HepG2 (cell line): ENCODE results near the gene WWC2. TPM values are rescaled to one million over a fixed set of nuclear protein-coding genes. Genes with fewer than 3 reads are reported as not detected.

Experiments
- DBP ChIP-seq: sonication (generic); formaldehyde crosslinking; IDR thresholded peaks from 2 replicates; pipeline ENCODE4 v1.4.0; 2020; ENCODE audit warnings: missing genetic modification reagents; ENCODE audit errors: not compliant biosample characterization
- ERF ChIP-seq: IDR thresholded peaks from 2 replicates; pipeline ENCODE4 v1.6.1; 2018; ENCODE audit warnings: missing biosample characterization, missing genetic modification reagents
- HBP1 ChIP-seq: IDR thresholded peaks from 2 replicates; pipeline ENCODE4 v1.6.1; 2016; ENCODE audit warnings: low read depth, control low read depth
- HNF4A ChIP-seq: sonication (generic); formaldehyde crosslinking; IDR thresholded peaks from 2 replicates; pipeline ENCODE4 v1.4.0; 2020; ENCODE audit warnings: missing genetic modification reagents
- ISL2 ChIP-seq: sonication (generic); formaldehyde crosslinking; IDR thresholded peaks from 2 replicates; pipeline ENCODE4 v1.5.0; 2020; ENCODE audit warnings: missing genetic modification reagents
- MBNL3 ChIP-seq: fragments of 250-450 bp; sonication (Bioruptor Pico); conservative IDR thresholded peaks from 2 replicates; pipeline ENCODE4 v1.8.0; 2022; ENCODE audit warnings: mild to moderate bottlenecking, inconsistent platforms
- MYPOP ChIP-seq: sonication (generic); formaldehyde crosslinking; IDR thresholded peaks from 2 replicates; pipeline ENCODE4 v1.8.1; 2023; ENCODE audit warnings: mild to moderate bottlenecking, moderate library complexity, missing genetic modification reagents
- NAIF1 ChIP-seq: sonication (generic); formaldehyde crosslinking; IDR thresholded peaks from 2 replicates; pipeline ENCODE4 v1.5.0; 2020; ENCODE audit warnings: mild to moderate bottlenecking, missing genetic modification reagents, borderline replicate concordance
- NFIC ChIP-seq: IDR thresholded peaks from 2 replicates; pipeline ENCODE4 v1.6.1; 2012; ENCODE audit warnings: mild to moderate bottlenecking, low read length, inconsistent platforms
- NR3C1 ChIP-seq: sonication (generic); formaldehyde crosslinking; IDR thresholded peaks from 2 replicates; pipeline ENCODE4 v1.4.0; 2020; ENCODE audit warnings: missing genetic modification reagents
- PHF21A ChIP-seq: sonication (generic); formaldehyde crosslinking; IDR thresholded peaks from 2 replicates; pipeline ENCODE4 v1.5.0; 2020; ENCODE audit warnings: mild to moderate bottlenecking, missing genetic modification reagents
- POGZ ChIP-seq: sonication (generic); formaldehyde crosslinking; IDR thresholded peaks from 2 replicates; pipeline ENCODE4 v1.4.0; 2020; ENCODE audit warnings: mild to moderate bottlenecking, missing genetic modification reagents
- POLR2A ChIP-seq, 2 experiments: IDR thresholded peaks; 2 replicates each; pipeline ENCODE4 v1.6.1; 2011; ENCODE audit warnings: low read depth in 2 of 2, low read length in 2 of 2, mild to moderate bottlenecking in 1 of 2, moderate library complexity in 1 of 2; ENCODE audit not compliant: insufficient read depth in 1 of 2
- PRMT3 ChIP-seq: sonication (generic); formaldehyde crosslinking; IDR thresholded peaks from 2 replicates; pipeline ENCODE4 v1.8.1; 2022; ENCODE audit warnings: low read depth, mild to moderate bottlenecking, moderate library complexity, missing genetic modification reagents, borderline replicate concordance
- TEAD3 ChIP-seq: optimal IDR thresholded peaks from 2 replicates; pipeline ENCODE3; 2016; ENCODE audit warnings: borderline replicate concordance
- ZFP82 ChIP-seq: sonication (generic); formaldehyde crosslinking; IDR thresholded peaks from 2 replicates; pipeline ENCODE4 v1.5.1; 2020; ENCODE audit warnings: mild to moderate bottlenecking, missing genetic modification reagents, borderline replicate concordance
- ZIK1 ChIP-seq: sonication (generic); formaldehyde crosslinking; IDR thresholded peaks from 2 replicates; pipeline ENCODE4 v1.5.0; 2020; ENCODE audit warnings: mild to moderate bottlenecking, low read depth, missing genetic modification reagents, borderline replicate concordance
- ZKSCAN8 ChIP-seq: IDR thresholded peaks from 2 replicates; pipeline ENCODE4 v1.6.1; 2016; ENCODE audit warnings: borderline replicate concordance, missing genetic modification reagents, missing compliant biosample characterization
- ZNF839 ChIP-seq: sonication (generic); formaldehyde crosslinking; IDR thresholded peaks from 2 replicates; pipeline ENCODE4 v1.4.0; 2020; ENCODE audit warnings: missing genetic modification reagents, mild to moderate bottlenecking, borderline replicate concordance
- polyA plus RNA-seq, 8 experiments: library from polyadenylated mRNA; depleted of rRNA in 3 of 8; stranded (reverse) in 7 of 8; unstranded in 1 of 8; fragments of >200 nt; fragmentation: Illumina TruSeq in 4 of 8; extraction: Trizol in 4 of 8; gene quantifications; 2 replicates each; pipeline versions ENCODE4 v1.2.1 to v1.2.3, GENCODE V29; 2011 to 2016; ENCODE audit warnings: low read depth in 4 of 8, missing spikeins in 1 of 8, mixed read lengths in 1 of 8; ENCODE audit not compliant: insufficient read depth in 1 of 8
- total RNA-seq, 5 experiments: library from RNA; depleted of rRNA; stranded (reverse); fragments of >200 nt; fragmentation: Illumina TruSeq; extraction: Trizol; gene quantifications; 2 replicates each; pipeline ENCODE4 v1.2.3, GENCODE V29; 2016; ENCODE audit warnings: low read depth in 1 of 5
- TF ChIP-seq, protein P1 (sequence below): sonication (generic); formaldehyde crosslinking; IDR thresholded peaks from 2 replicates; pipeline ENCODE4 v1.4.0; 2020; ENCODE audit warnings: missing genetic modification reagents, borderline replicate concordance
- TF ChIP-seq, protein P2 (sequence below): sonication (generic); formaldehyde crosslinking; conservative IDR thresholded peaks from 2 replicates; pipeline ENCODE4 v1.4.0; 2020; ENCODE audit warnings: mild to moderate bottlenecking, missing genetic modification reagents, moderate library complexity
- TF ChIP-seq, protein P3 (sequence below): sonication (generic); formaldehyde crosslinking; IDR thresholded peaks from 2 replicates; pipeline ENCODE4 v1.5.0; 2020; ENCODE audit warnings: missing genetic modification reagents

The WWC2 gene
- total and polyA plus RNA-seq, 2 of the 13 experiments (the other 11 are each of a cell fraction or from before 2014, with no cell fraction given): 40.0 to 50.1 TPM

DNA sequence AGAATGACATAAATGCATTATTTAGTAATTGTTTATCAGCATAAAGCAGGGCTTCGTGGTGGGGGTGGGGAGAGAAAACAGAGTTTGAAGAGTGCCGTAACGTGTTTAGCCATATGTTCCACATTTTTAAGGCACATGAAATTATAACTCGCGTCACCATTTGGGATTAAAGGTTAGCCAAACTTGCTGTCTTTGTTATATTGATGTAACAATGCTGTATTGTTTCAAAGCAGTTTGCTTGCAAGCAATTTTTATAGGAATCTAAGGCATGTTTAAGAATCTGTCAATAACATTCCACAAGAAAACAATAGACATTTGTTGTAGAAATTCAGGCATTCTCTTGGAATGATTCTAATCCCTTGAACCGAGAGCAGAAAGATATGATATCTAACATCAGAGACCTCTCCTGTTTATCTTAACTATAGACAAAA is 142.7 kb downstream of the WWC2 start (continued):
- TF ChIP-seq NAIF1 (CRISPR knock-in tag): no peak
- TF ChIP-seq ZKSCAN8 (CRISPR knock-in tag): no peak
- no peak for TF ChIP-seq POLR2A (IDR thresholded peaks at IDR 0.05; ENCODE audit: insufficient read depth in 1 of 2, low read depth in 2 of 2, low read length in 2 of 2)
- TF ChIP-seq, protein P1, sequence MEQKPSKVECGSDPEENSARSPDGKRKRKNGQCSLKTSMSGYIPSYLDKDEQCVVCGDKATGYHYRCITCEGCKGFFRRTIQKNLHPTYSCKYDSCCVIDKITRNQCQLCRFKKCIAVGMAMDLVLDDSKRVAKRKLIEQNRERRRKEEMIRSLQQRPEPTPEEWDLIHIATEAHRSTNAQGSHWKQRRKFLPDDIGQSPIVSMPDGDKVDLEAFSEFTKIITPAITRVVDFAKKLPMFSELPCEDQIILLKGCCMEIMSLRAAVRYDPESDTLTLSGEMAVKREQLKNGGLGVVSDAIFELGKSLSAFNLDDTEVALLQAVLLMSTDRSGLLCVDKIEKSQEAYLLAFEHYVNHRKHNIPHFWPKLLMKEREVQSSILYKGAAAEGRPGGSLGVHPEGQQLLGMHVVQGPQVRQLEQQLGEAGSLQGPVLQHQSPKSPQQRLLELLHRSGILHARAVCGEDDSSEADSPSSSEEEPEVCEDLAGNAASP: no peak
- TF ChIP-seq ZNF839 (CRISPR knock-in tag): no peak
- TF ChIP-seq HBP1 (CRISPR knock-in tag): no peak
- no peak for TF ChIP-seq MYPOP
- no peak for TF ChIP-seq HNF4A (CRISPR knock-in tag)
- peak; percentile 53; the same call in 1 of the 2 replicates for TF ChIP-seq ISL2 (CRISPR knock-in tag)
- no peak for TF ChIP-seq ZIK1
- no peak for TF ChIP-seq POGZ (CRISPR knock-in tag)
- TF ChIP-seq, protein P2, sequence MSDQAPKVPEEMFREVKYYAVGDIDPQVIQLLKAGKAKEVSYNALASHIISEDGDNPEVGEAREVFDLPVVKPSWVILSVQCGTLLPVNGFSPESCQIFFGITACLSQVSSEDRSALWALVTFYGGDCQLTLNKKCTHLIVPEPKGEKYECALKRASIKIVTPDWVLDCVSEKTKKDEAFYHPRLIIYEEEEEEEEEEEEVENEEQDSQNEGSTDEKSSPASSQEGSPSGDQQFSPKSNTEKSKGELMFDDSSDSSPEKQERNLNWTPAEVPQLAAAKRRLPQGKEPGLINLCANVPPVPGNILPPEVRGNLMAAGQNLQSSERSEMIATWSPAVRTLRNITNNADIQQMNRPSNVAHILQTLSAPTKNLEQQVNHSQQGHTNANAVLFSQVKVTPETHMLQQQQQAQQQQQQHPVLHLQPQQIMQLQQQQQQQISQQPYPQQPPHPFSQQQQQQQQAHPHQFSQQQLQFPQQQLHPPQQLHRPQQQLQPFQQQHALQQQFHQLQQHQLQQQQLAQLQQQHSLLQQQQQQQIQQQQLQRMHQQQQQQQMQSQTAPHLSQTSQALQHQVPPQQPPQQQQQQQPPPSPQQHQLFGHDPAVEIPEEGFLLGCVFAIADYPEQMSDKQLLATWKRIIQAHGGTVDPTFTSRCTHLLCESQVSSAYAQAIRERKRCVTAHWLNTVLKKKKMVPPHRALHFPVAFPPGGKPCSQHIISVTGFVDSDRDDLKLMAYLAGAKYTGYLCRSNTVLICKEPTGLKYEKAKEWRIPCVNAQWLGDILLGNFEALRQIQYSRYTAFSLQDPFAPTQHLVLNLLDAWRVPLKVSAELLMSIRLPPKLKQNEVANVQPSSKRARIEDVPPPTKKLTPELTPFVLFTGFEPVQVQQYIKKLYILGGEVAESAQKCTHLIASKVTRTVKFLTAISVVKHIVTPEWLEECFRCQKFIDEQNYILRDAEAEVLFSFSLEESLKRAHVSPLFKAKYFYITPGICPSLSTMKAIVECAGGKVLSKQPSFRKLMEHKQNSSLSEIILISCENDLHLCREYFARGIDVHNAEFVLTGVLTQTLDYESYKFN (CRISPR knock-in tag): peak; percentile 26; the same call in 1 of the 2 replicates
- TF ChIP-seq NR3C1 (CRISPR knock-in tag): no peak
- TF ChIP-seq TEAD3 (CRISPR knock-in tag): peak; percentile 67
- no peak for TF ChIP-seq PHF21A (CRISPR knock-in tag)
- TF ChIP-seq DBP (CRISPR knock-in tag): no peak
- no peak for TF ChIP-seq PRMT3 (CRISPR knock-in tag)
- TF ChIP-seq ERF (CRISPR knock-in tag): no peak
- TF ChIP-seq, protein P3, sequence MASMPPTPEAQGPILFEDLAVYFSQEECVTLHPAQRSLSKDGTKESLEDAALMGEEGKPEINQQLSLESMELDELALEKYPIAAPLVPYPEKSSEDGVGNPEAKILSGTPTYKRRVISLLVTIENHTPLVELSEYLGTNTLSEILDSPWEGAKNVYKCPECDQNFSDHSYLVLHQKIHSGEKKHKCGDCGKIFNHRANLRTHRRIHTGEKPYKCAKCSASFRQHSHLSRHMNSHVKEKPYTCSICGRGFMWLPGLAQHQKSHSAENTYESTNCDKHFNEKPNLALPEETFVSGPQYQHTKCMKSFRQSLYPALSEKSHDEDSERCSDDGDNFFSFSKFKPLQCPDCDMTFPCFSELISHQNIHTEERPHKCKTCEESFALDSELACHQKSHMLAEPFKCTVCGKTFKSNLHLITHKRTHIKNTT (CRISPR knock-in tag): no peak
- peak; percentile 24; the same call in 1 of the 2 replicates for TF ChIP-seq NFIC
- TF ChIP-seq MBNL3: no peak
- TF ChIP-seq ZFP82 (CRISPR knock-in tag): no peak
